Fibroblast of lung (primary cell): ENCODE results near the gene SYPL1. TPM values are rescaled to one million over a fixed set of nuclear protein-coding genes. Genes with fewer than 3 reads are reported as not detected.
A peak's percentile ranks its signal among the peaks of the same experiment; 100 is the strongest.

ENCODE experiments used
- DNase-seq, 2 donors: peaks; one replicate each; pipeline versions ENCODE4 v3.0.0 to v3.0.0-alpha.2; 2010; ENCODE audit warnings: low read depth in 2 of 2
- H2AFZ ChIP-seq: 2 replicates; pipeline ENCODE4 v1.5.1; 2012; ENCODE audit warnings: low read length, control low read depth, inconsistent platforms
- H3K27ac ChIP-seq: 2 replicates; pipeline ENCODE4 v1.5.1; 2011; ENCODE audit warnings: low read length, control low read depth; ENCODE audit not compliant: insufficient read depth
- H3K27me3 ChIP-seq: 2 replicates; pipeline ENCODE4 v1.5.1; 2011; ENCODE audit warnings: mild to moderate bottlenecking, low read length; ENCODE audit not compliant: control insufficient read depth, insufficient read depth
- H3K36me3 ChIP-seq: 2 replicates; pipeline ENCODE4 v1.5.1; 2011; ENCODE audit warnings: low read length; ENCODE audit not compliant: control insufficient read depth, insufficient read depth
- H3K4me1 ChIP-seq: 2 replicates; pipeline ENCODE4 v1.5.1; 2011; ENCODE audit warnings: low read length; ENCODE audit not compliant: control insufficient read depth, insufficient read depth; ENCODE audit errors: extremely low read depth
- H3K4me2 ChIP-seq: 2 replicates; pipeline ENCODE4 v1.5.1; 2011; ENCODE audit warnings: low read length, control low read depth; ENCODE audit not compliant: insufficient read depth; ENCODE audit errors: extremely low read depth
- H3K4me3 ChIP-seq, 4 experiments: fragments of 200-600 bp in 1 of 4; sonication (generic) in 1 of 4; replicated peaks in 1 of 4; 2 replicates each; pipeline ENCODE4 v1.5.1; 2011 to 2016; ENCODE audit warnings: low read length in 4 of 4, low read depth in 3 of 4, mild to moderate bottlenecking in 3 of 4, control low read depth in 2 of 4, inconsistent platforms in 1 of 4, mixed read lengths in 1 of 4; ENCODE audit not compliant: insufficient read depth in 1 of 4; ENCODE audit errors: control extremely low read depth in 1 of 4
- H3K79me2 ChIP-seq: 2 replicates; pipeline ENCODE4 v1.5.1; 2012; ENCODE audit warnings: mild to moderate bottlenecking, low read length, inconsistent platforms; ENCODE audit not compliant: control insufficient read depth, insufficient read depth
- H3K9ac ChIP-seq: 2 replicates; pipeline ENCODE4 v1.5.1; 2011; ENCODE audit warnings: mild to moderate bottlenecking, low read length, control low read depth; ENCODE audit not compliant: insufficient read depth
- H3K9me3 ChIP-seq: 2 replicates; pipeline ENCODE4 v1.5.1; 2012; ENCODE audit warnings: low read depth, low read length; ENCODE audit not compliant: control insufficient read depth, insufficient read depth
- H4K20me1 ChIP-seq: 2 replicates; pipeline ENCODE4 v1.5.1; 2011; ENCODE audit warnings: low read length; ENCODE audit not compliant: control insufficient read depth, insufficient read depth; ENCODE audit errors: extremely low read depth
- CTCF ChIP-seq, 2 donors: IDR thresholded peaks in 1 of 2; conservative IDR thresholded peaks in 1 of 2; 1 replicate in 1 of 2; 2 replicates in 1 of 2; pipeline ENCODE4 v1.5.1; 2011 to 2012; ENCODE audit warnings: low read length in 2 of 2, control low read depth in 1 of 2, inconsistent platforms in 1 of 2, low read depth in 1 of 2, mild to moderate bottlenecking in 1 of 2
- EZH2 ChIP-seq: IDR thresholded peaks from 2 replicates; pipeline ENCODE4 v1.5.1; 2012; ENCODE audit warnings: low read length, control low read depth, mild to moderate bottlenecking; ENCODE audit errors: missing control alignments
- polyA plus RNA-seq, 2 donors: library from polyadenylated mRNA; depleted of rRNA in 1 of 2; stranded (reverse) in 1 of 2; unstranded in 1 of 2; fragments of >200 nt; gene quantifications; 2 replicates each; pipeline ENCODE4 v1.2.1, GENCODE V29; 2011 to 2012; ENCODE audit warnings: missing spikeins in 1 of 2
- total RNA-seq: library from RNA; depleted of rRNA; stranded (reverse); fragments of >200 nt; gene quantifications from 2 replicates; pipeline ENCODE4 v1.2.1, GENCODE V29; 2014

SYPL1 gene
- total and polyA plus RNA-seq, 2 donors (not counting 1 experiment from before 2014, with no cell fraction given), result 71.0 to 132 TPM

- no peak overlapping the region for H2AFZ ChIP-seq
- no peaks in the 10 kb centered on the region for H3K4me1 ChIP-seq
- no peaks in the 10 kb centered on the region for H3K79me2 ChIP-seq
- no peaks in the 10 kb centered on the region for H3K36me3 ChIP-seq
- no peaks in the 10 kb centered on the region for H3K9me3 ChIP-seq
- no peaks in the 10 kb centered on the region for H4K20me1 ChIP-seq
- H3K4me2 ChIP-seq, result no peak overlapping the region
- no peak for TF ChIP-seq CTCF (conservative IDR thresholded peaks at IDR 0.05 in 1 of 2, IDR thresholded peaks at IDR 0.05 in 1 of 2; ENCODE audit: low read depth in 1 of 2, low read length in 2 of 2)
- no peak for TF ChIP-seq EZH2
- no peak for DNase-seq
- peaks cover 8% of the 10 kb centered on the region for H3K27me3 ChIP-seq
- H3K4me3 ChIP-seq, result no peak overlapping the region
- H3K27ac ChIP-seq, result no peak overlapping the region
- no peak overlapping the region for H3K9ac ChIP-seq
Measured at GRCh38 chr7:106053109-106053508, 59.0 kb downstream of the SYPL1 start.

DNA sequence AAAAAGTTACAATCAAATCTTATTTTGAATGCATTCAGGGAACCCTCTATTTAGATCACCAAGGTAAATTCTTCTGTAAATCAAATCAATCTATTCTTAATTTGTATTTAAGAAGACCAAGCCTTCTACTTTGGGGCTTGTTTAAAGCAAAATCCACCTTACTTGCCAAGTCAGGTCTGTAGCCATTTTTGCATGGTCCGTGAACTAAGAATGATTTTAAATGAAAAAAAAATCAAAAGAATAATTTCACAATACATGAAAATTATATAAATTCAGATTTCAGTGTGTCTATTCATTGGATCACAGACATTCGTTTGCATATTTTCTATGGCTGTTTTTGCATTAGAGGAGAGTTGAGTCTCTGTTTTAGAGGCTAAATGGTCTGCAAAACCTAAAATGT lies 59.4 kb downstream of the SYPL1 start:
- TF ChIP-seq EZH2 (no peak), CTCF (conservative IDR thresholded peaks at IDR 0.05 in 1 of 2, IDR thresholded peaks at IDR 0.05 in 1 of 2; ENCODE audit: low read depth in 1 of 2, low read length in 2 of 2) (no peak)
- no peak for DNase-seq
- H3K36me3 ChIP-seq, result no peaks in the 10 kb centered on the region

GRCh38 chr7:106050746-106051117 lies 61.4 kb downstream of the SYPL1 start:
- Histone ChIP-seq H3K4me3 (no peak overlapping the region), H2AFZ (no peak overlapping the region), H3K9ac (no peak overlapping the region), H3K27me3 (peaks cover 8% of the 10 kb centered on the region), H3K9me3 (no peaks in the 10 kb centered on the region), H4K20me1 (no peaks in the 10 kb centered on the region), H3K4me2 (peak overlapping the region; percentile 2), H3K4me1 (no peaks in the 10 kb centered on the region), H3K27ac (no peak overlapping the region), H3K79me2 (no peaks in the 10 kb centered on the region), H3K36me3 (no peaks in the 10 kb centered on the region)
- peak; percentile 52 to 67 for DNase-seq
- no peak for TF ChIP-seq EZH2
- TF ChIP-seq CTCF (conservative IDR thresholded peaks at IDR 0.05 in 1 of 2, IDR thresholded peaks at IDR 0.05 in 1 of 2; ENCODE audit: low read depth in 1 of 2, low read length in 2 of 2), result no peak

More for the DNA sequence above, 59.4 kb downstream of the SYPL1 start:
- H3K4me1 ChIP-seq, result no peaks in the 10 kb centered on the region
- H2AFZ ChIP-seq, result no peak overlapping the region
- no peak overlapping the region for H3K4me2 ChIP-seq
- no peaks in the 10 kb centered on the region for H4K20me1 ChIP-seq
- no peak overlapping the region for H3K4me3 ChIP-seq
- no peaks in the 10 kb centered on the region for H3K9me3 ChIP-seq
- H3K27ac ChIP-seq, result no peak overlapping the region
- H3K79me2 ChIP-seq, result no peaks in the 10 kb centered on the region
- no peak overlapping the region for H3K9ac ChIP-seq
- peaks cover 8% of the 10 kb centered on the region for H3K27me3 ChIP-seq
